Stimulated activated CD8-positive, alpha-beta memory T cell treated with anti-CD3 and anti-CD28 coated beads, Interleukin-2, amount 100 ng/mL, for 48 hours (primary cell): ENCODE data around the gene MARCO.
"Not testable (repeated sequence)": the region's sequence is repeated elsewhere in the genome, so short reads cannot be mapped to it uniquely, and the experiment has no call there.

Experiments
- DNase-seq, 2 donors: peaks; one replicate each; pipeline ENCODE4 v3.0.0-alpha.2; 2020; ENCODE audit warnings: low read depth in 2 of 2

The MARCO gene

DNA sequence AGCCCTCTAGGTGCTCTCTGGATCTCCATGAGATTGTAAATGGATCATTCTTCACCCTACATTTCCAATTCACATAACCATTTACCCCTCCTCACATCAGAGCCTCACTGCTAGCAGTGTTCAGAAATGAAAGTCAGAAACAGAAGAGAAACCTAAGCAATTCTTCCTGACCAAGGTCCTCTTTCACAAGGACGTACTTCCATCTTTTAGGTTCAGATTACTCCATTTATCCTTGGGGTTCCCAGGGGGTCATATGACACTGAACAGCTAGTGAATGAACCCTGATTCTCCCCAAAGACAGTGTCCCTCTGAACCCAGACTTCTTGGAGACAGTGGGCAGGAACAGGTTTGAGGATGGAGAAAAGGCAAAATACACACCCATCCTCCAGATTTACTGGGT lies 12.9 kb upstream of the MARCO start:
- no peak for DNase-seq

DNA sequence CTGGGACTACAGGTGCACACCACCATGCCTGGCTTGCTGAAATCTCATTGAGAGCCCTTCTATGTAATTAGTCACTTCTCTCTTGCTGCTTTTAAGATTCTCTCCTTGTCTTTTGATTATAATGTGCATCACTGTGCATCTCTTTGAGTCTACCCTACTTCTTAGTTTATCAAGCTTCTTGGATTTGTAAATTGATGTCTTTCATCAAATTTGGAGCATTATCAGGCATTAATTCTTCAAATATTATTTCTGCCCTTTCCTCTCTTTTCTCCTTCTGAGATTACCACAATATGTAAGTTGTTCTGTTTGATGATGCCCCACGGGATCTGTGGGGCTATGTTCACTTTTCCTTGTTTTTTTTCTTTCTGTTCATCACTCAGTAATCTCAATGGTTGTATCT lies 9.0 kb upstream of the MARCO start:
- DNase-seq: no peak

DNA sequence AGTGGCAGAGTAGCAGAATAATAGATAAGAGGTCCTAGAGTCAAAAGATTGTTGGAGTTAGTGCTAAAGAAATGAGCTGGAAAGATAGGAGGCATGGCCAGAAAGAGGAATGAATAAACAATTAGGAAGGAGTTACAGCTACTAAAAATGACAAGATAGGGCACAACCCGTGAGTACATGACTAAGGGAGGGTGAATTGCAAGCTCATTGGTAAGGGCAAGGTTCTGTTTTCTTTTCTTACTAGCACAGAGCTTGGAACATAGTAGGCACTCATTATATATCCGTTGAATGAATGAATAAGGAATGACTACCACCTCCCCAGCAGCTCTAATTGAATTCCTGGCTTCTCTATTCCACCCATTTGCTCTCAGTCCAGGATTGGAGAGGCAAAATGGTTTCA lies 5.7 kb upstream of the MARCO start:
- no peak for DNase-seq

- DNase-seq: no peak
Observed at GRCh38 chr2:118936936-118937335, 5.1 kb upstream of the MARCO start.

GRCh38 chr2:118937817-118938216 lies 4.2 kb upstream of the MARCO start:
- no peak for DNase-seq

DNA sequence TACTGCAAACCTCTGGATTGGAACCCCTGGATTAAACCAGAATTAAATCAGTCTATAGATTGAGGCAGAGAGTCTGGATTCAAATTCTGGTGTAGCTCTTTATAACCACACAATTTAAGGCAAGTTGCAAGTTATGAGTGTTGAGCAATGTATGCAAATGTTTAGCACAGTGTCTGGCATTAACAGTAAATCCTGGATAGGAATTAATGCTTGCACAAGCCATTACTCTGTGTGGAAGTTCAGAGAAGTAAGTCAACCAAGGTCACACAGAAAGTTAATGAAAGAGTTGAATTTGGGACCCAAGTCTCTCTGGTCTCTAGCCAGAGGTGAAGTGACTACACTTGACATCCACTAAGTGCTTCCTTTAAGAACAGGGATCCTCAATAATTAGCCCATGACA lies 2.0 kb upstream of the MARCO start:
- no peak for DNase-seq

- DNase-seq: no peak
Observed at GRCh38 chr2:118940486-118941120, 1.4 kb upstream of the MARCO start.

DNA sequence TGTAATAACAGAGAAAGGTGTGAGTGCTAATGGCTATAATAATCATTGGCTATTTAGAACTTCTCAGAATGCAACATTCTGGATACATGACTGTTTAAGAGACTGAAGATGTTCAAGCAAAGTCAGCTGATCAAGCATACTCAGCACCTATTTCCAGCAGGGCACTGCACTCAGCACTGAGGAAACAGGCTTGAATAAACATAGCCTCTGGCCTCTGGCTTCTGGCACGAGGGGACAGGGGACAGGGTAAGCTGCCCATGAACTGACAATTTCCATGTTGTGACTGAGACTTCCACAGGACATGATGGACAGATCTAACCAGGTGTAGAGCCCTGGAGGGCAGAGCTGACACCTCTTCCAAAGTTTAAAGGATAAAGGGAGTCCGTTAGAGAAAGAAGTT lies 1.3 kb downstream of the MARCO start:
- DNase-seq: no peak

DNA sequence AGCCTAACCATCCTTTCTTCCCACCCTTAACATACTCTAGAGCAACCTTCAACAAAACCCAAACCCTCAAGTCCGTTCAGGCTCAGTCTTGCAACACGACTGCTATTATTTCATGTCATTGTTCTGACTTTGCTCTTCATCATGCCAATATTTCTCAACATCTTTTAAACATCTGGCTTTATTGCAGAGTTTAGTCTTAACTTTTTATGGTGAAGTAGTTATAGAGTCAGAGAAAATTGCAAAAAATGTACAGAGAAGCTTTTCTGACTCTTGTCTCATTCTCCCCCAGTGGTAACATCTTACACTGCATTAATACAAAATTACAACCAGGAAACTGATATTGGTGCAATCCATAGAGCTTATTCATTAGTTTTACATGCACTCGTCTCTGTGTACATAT lies 3.9 kb downstream of the MARCO start:
- no peak for DNase-seq

DNA sequence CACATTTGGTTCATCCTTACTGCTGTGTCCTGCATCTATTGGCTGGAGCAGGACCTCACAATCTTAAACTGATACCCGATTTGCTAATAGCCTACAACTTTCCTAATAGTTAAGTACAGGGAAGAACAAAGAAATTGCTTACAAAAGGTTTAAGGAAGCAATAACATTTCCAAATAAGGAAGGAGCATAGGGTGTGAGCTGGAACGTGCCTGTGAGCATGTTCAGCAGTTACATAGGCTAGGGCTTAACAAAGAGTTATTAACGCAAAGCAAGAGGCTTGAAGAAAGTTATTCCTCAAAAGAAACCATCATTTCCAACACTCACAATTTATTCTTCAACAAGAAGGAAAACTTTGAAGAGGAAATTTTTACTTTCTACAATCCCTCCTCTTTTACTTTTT lies 6.3 kb downstream of the MARCO start:
- DNase-seq: not testable (repeated sequence)

- DNase-seq: no peak
Observed at GRCh38 chr2:118954297-118955060, 12.5 kb downstream of the MARCO start.

- DNase-seq: no peak
Observed at GRCh38 chr2:118965737-118966136, 23.7 kb downstream of the MARCO start.

DNA sequence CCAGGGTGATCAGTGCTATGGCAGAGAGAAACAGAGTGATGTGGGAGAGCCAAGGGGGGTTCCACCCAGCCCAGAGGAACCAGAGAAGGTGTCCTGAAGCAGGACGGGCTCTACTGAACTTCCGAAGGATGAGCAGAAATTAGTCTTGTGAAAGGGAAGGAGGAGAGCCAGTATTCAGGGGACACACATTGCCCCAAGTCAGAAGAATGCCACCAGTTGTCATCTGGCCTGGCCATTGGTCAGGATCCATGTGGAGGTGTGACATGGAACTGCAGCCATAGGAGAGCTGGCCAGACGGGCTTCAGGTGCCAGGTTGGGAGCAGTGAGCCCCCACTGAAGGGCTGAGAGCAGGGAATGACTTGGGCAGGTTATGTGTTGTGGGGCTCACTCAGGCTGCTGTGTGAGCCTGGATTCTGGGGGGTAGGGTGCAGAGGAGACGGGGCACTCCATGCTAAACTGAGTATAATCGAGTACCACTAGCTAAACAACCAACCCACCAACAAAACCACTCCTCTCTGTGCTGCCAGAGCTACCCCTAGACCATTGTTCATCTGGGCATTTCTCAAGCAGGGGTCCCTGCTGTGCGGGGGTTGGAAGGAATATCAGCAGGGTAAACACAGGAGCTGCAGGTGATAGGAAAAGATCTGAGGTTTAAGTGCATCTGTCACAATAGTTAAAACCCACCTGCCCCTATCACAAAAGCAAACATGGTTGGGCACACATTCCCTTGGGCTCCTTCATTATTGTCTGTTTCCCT lies 25.3 kb downstream of the MARCO start:
- DNase-seq: no peak

DNA sequence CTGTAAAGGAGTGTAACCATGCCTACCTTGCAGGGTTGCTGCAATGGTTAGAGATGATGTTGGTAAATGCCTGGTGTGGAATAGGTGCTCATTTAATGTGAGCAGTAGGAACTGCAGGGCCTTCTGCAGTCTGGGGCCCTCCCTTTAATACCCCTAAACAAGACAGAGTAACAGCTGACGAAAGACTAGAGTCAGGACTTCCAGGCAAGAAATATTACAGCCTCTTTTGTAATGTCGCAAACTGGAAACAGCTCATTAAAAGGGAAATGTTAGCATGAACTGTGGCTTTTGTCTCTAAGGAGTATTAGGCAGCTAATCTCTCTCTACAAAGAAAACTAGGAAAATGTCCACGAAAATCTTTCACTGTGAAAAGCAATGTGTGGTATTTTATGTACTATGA lies 26.0 kb downstream of the MARCO start:
- no peak for DNase-seq

- DNase-seq: no peak
Observed at GRCh38 chr2:118968961-118969733, 27.2 kb downstream of the MARCO start.

GRCh38 chr2:118969734-118970395 lies 27.9 kb downstream of the MARCO start:
- DNase-seq: no peak

DNA sequence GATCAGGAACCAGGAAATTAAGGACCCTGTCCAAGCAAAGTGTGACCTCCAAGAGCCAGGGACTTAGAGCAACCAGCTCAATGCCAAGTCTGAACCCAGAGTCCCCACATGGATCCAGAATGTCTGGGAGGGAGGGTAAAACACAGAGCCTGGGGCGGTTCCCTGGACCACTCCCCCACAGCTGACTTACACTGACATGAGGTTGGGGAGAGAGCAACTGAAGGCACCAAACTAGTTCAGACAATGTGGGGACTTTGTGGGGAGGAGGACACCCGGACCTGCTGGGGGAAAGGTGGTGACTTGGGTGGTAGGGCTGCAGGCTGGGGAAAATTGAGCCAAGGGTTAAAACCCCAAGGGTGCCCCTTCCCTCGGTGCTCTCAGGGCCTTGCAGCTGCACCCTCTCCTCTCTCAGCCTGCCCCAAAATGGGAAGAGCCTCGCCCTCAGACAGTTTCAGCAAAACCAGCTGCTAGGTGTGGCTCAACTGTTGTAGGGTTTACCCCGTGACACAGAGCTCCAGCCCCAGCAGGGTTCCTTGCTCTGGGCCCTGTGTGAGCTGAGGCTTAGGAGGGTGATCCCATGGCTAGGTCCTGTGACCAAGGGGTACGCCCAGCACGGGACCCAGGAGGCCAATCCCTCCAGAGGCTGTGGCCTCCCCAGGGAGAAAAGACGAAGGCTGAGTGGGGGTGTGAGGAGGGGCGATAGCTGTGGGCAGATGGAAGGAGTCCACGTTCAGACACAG lies 28.6 kb downstream of the MARCO start:
- DNase-seq: no peak

DNA sequence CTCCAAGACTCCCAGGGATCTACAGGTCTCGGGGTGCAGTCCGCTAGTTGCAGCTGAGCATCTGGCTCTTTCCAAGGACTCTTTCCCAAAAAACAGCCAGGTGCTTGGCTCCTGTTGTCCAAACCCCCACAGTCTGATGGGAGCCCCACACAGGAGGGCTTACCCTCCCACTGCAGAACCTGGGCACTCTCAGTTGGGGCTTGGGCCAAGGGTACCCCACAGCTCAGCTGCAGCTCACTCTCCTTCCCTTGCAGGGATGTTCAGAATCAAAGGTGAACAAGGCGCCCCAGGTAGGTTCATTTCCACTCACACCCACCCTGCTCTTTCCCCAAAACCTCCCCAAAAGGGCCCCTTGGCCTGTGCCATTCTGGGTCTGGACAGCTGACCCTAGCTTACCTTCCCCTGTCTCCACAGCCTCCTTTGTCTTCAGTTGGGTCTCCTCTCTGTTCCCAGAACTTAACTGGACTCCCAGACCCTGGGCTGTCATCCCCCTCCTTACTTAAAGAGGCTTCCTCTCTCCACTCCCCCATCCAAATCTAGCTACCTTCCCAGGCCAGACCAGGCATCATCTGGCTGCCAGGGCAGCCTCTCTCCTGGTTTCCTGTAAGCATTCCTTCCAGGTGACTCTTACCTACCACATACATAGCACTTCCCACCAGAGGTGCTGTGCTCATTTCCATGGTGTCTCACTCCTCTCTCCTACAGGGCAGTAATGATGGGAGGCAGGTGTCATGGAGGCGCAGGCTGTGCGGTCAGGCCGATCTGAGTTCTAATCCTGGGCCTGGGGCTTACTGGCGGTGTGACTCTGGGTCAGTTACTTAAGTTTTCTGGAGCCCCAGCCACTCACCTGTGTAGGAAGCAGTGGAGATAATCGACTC lies 29.5 kb downstream of the MARCO start:
- no peak for DNase-seq

- no peak for DNase-seq
Observed at GRCh38 chr2:118973542-118973951, 31.6 kb downstream of the MARCO start.
